Breast epithelium (tissue), 3 donors: ENCODE results near the gene PCAT6.

Experiments used
- CTCF ChIP-seq, 3 donors: fragments of 450-650 bp; IDR thresholded peaks; one replicate each; pipeline ENCODE4 v1.5.1; 2016 to 2017; ENCODE audit warnings: antibody characterized with exemption in 3 of 3, mild to moderate bottlenecking in 3 of 3, moderate library complexity in 3 of 3
- POLR2A ChIP-seq: fragments of 450-650 bp; IDR thresholded peaks from one replicate; pipeline ENCODE4 v1.6.1; 2016; ENCODE audit warnings: antibody characterized with exemption, mild to moderate bottlenecking, moderate library complexity

GRCh38 chr1:202854787-202855186 lies 44.0 kb downstream of the PCAT6 start:
- no peak for TF ChIP-seq CTCF (IDR thresholded peaks at IDR 0.05)
- TF ChIP-seq POLR2A: no peak
